Measurements from ENCODE around the gene AP3B1. TPM values are rescaled to one million over a fixed set of nuclear protein-coding genes. Genes with fewer than 3 reads are reported as not detected.

AP3B1 gene
- polyA plus RNA-seq, 1 of the 3 experiments (the other 2 are of a cell fraction): 18.0 TPM

DNA sequence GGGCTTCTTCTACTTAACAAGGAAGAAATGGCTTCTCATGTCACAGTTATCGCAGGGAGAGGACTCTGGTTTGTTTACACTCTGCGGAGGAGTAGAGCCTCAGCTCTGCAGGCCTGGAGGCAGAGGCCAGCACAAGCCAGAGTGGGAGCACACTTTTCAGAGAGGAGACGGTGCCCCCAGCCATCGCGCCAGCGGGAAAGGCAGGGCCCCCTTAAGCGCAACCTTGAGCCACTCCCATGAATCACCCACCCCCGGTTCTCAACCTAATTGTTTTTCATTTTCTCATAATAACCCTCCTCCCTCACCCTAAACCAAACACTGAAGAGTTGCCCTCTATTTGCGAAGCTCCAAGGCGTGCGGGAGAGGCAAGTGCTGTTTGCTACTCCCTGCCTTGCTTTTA is 309.9 kb downstream of the AP3B1 start:
- no peak overlapping the region for H2AFZ ChIP-seq (ENCODE audit: low read depth)
- no peak overlapping the region for H3K27ac ChIP-seq (ENCODE audit: low read depth in 2 of 2, low read length in 1 of 2)
- H3K79me2 ChIP-seq (ENCODE audit: insufficient read depth): no peaks in the 10 kb centered on the region
- H3K4me2 ChIP-seq: no peak overlapping the region
- H3K27me3 ChIP-seq (ENCODE audit: insufficient read depth): no peaks in the 10 kb centered on the region; the same call in 1 of the 2 replicates
- no peak overlapping the region for H3K9ac ChIP-seq
- H3K9me3 ChIP-seq: no peaks in the 10 kb centered on the region
- H3K4me3 ChIP-seq (ENCODE audit: low read depth in 2 of 2, low read length in 1 of 2): no peak overlapping the region
- no peaks in the 10 kb centered on the region for H3K36me3 ChIP-seq (replicated peaks in 1 of 2; ENCODE audit: control insufficient read depth in 1 of 2, insufficient read depth in 2 of 2, low read length in 1 of 2)
- 79% methylated on average over 11 of the region's 11 CpGs for WGBS (ENCODE audit: low lambda C conversion rate)
- DNase-seq: no peak
- H3F3A ChIP-seq (replicated peaks; ENCODE audit: insufficient read depth): no peaks in the 10 kb centered on the region
- POLR2A ChIA-PET: no interaction called here
- H4K20me1 ChIP-seq (ENCODE audit: insufficient read depth): no peaks in the 10 kb centered on the region
- H3K9me2 ChIP-seq: no peaks in the 10 kb centered on the region
- peaks cover 0 to 10% of the 10 kb centered on the region in 2 experiments; a peak in 1 of 4 replicates for H3K4me1 ChIP-seq (ENCODE audit: control insufficient read depth in 1 of 2, insufficient read depth in 2 of 2, low read depth in 1 of 2, low read length in 1 of 2)
- CTCF ChIA-PET: interaction anchor here (0.6 to 4.7 kb wide), 8 partner anchors 10 to 424 kb away, joined by 3 to 22 read pairs (median 4); no protein-coding TSS in a partner anchor
- TF ChIP-seq MEF2A (IDR thresholded peaks at IDR 0.05; ENCODE audit: borderline replicate concordance, low read depth): no peak
- no peak for TF ChIP-seq POLR2AphosphoS5 (IDR thresholded peaks at IDR 0.05; ENCODE audit: low read depth, low read length)

DNA sequence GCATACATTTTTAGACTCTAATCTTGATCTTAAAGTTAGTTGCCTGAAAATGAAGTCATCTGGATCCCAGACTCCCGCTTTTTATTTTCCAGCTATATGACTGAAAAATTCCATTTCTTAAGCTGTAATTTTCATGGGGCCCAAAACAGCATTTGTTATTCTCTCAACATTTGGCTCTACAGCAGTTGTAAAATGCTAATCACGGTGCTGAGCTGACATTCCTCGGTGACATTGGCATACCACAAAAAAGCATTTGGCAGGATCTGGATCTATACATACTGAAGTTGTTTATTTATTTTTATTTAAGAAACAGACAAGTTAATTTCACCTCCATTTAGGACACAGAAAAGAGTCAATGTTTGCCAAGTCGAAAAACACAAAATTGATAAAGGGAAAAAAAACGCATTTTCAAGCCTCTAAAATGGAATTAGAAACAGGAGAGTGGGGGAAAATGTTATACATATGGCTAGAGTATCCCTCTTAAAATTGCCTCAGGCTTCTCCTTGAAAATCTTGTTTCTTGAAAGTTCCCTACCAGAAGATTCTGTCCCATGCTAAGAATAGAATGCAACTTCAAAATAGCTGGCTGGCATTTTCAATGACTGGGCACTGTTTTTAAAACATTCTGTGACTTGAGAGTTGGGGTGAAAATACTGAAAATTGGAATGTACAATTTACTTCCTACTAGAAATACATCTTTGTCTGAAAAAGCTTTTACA is 310.9 kb downstream of the AP3B1 start:
- WGBS (ENCODE audit: low lambda C conversion rate): 85% methylated on average over 5 of the region's 5 CpGs
- Histone ChIP-seq H3K9ac (no peak overlapping the region), H2AFZ (ENCODE audit: low read depth) (no peak overlapping the region), H3K4me3 (ENCODE audit: low read depth in 2 of 2, low read length in 1 of 2) (no peak overlapping the region), H3K9me2 (no peaks in the 10 kb centered on the region), H3F3A (replicated peaks; ENCODE audit: insufficient read depth) (no peaks in the 10 kb centered on the region), H3K27me3 (ENCODE audit: insufficient read depth) (no peaks in the 10 kb centered on the region; the same call in 1 of the 2 replicates), H3K36me3 (replicated peaks in 1 of 2; ENCODE audit: control insufficient read depth in 1 of 2, insufficient read depth in 2 of 2, low read length in 1 of 2) (no peaks in the 10 kb centered on the region), H3K4me1 (ENCODE audit: control insufficient read depth in 1 of 2, insufficient read depth in 2 of 2, low read depth in 1 of 2, low read length in 1 of 2) (peaks cover 0 to 10% of the 10 kb centered on the region in 2 experiments; a peak in 1 of 4 replicates), H4K20me1 (ENCODE audit: insufficient read depth) (no peaks in the 10 kb centered on the region), H3K4me2 (no peak overlapping the region), H3K27ac (ENCODE audit: low read depth in 2 of 2, low read length in 1 of 2) (no peak overlapping the region), H3K79me2 (ENCODE audit: insufficient read depth) (no peaks in the 10 kb centered on the region), H3K9me3 (no peaks in the 10 kb centered on the region)
- ChIA-PET POLR2A (interaction anchor here (0.6 kb wide), 1 partner anchor 384 kb away, joined by 3 read pairs; no protein-coding TSS in a partner anchor), CTCF (interaction anchor here (1.2 to 4.7 kb wide), 3 partner anchors 12 to 28 kb away, joined by 3 to 22 read pairs (median 4); no protein-coding TSS in a partner anchor)
- DNase-seq: no peak
- TF ChIP-seq CHD2 (IDR thresholded peaks at IDR 0.05; ENCODE audit: low read length, partially characterized antibody): no peak
- no peak for TF ChIP-seq USF1 (IDR thresholded peaks at IDR 0.05; ENCODE audit: borderline replicate concordance, low read depth)
- TF ChIP-seq ZBTB33 (IDR thresholded peaks at IDR 0.05; ENCODE audit: borderline replicate concordance, low read depth): no peak

GRCh38 chr5:77981820-77982219 is 312.7 kb downstream of the AP3B1 start:
- no peaks in the 10 kb centered on the region for H3K9me2 ChIP-seq
- no peaks in the 10 kb centered on the region for H4K20me1 ChIP-seq (ENCODE audit: insufficient read depth)
- POLR2A ChIA-PET: no interaction called here
- H3K27ac ChIP-seq (ENCODE audit: low read depth in 2 of 2, low read length in 1 of 2): no peak overlapping the region
- no peaks in the 10 kb centered on the region for H3F3A ChIP-seq (replicated peaks; ENCODE audit: insufficient read depth)
- H3K4me3 ChIP-seq (ENCODE audit: low read depth in 2 of 2, low read length in 1 of 2): no peak overlapping the region
- no peaks in the 10 kb centered on the region; a peak in 1 of 4 replicates for H3K4me1 ChIP-seq (ENCODE audit: control insufficient read depth in 1 of 2, insufficient read depth in 2 of 2, low read depth in 1 of 2, low read length in 1 of 2)
- peak; percentile 18; the same call in 1 of the 2 replicates for TF ChIP-seq RAD21 (IDR thresholded peaks at IDR 0.05; ENCODE audit: low read length)
- no peak for TF ChIP-seq NFIC (IDR thresholded peaks at IDR 0.05; ENCODE audit: borderline replicate concordance)
- 74% methylated on average over 3 of the region's 3 CpGs for WGBS (ENCODE audit: low lambda C conversion rate)
- no peak overlapping the region for H2AFZ ChIP-seq (ENCODE audit: low read depth)
- H3K9ac ChIP-seq: no peak overlapping the region
- no peaks in the 10 kb centered on the region; the same call in 1 of the 2 replicates for H3K27me3 ChIP-seq (ENCODE audit: insufficient read depth)
- CTCF ChIA-PET: interaction anchor here (1.3 kb wide), 1 partner anchor 11 kb away, joined by 4 read pairs; no protein-coding TSS in a partner anchor
- H3K79me2 ChIP-seq (ENCODE audit: insufficient read depth): no peaks in the 10 kb centered on the region
- no peak for DNase-seq
- H3K4me2 ChIP-seq: no peak overlapping the region
- no peaks in the 10 kb centered on the region for H3K9me3 ChIP-seq
- no peaks in the 10 kb centered on the region for H3K36me3 ChIP-seq (replicated peaks in 1 of 2; ENCODE audit: control insufficient read depth in 1 of 2, insufficient read depth in 2 of 2, low read length in 1 of 2)
